ENCODE data around the gene ZBTB1.
"Not testable (repeated sequence)": the region's sequence is repeated elsewhere in the genome, so short reads cannot be mapped to it uniquely, and the experiment has no call there.

The ZBTB1 gene

DNA sequence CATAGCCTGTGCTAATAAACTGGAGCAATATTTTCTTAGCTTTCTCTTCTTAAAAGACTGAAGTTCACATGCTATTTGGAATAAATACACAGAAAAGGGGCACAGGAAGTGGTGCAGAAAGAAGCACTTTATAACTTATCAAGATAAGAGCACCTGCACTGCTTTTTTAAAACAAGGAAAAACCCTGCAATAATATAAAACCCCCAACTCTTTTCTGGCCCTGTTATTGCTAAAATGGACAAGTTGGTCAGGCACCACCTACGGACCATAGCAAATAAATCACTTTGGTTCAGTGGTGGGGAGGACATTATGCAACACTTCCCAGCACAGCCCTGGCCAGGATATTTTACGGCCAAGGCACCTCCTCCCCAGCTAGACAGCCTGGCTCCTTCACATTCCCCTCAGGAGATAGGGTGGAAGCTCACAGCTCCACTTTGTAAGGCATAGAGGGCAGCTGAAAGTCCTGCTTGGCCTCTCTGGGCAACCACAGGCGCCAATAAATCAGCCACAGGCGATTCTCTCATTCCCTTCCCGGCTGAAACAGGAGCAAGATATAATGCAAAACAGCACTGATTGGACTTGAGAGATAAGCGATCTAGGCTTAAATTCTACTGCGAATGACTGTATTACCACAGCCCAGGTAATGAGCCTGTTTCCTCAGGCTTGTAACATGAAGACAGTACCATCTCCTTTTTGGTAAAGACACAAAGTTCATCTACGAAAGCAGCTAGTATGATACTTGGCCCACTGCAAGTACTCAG lies 3.0 kb upstream of the ZBTB1 start:
- DNase-seq, result no peak

DNA sequence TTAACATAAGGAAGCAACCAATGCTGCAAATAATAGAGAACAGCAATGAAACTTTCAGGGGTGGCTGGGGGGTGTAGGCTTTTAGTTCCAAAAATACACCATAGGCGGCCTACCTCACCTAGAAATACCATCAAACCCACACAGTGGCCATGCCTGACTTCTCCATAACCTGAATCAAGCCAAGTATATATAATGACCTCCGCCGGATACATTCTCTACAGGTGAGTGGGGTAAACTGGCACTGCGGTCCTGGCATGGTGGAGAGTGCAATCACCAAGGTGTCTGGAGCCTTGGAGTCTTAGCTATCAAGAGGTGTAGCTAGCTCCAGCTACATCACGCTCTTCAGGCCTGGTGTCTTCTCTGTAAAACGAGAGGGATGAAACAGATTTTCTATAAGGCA lies 2.1 kb upstream of the ZBTB1 start:
- DNase-seq, result no peak

DNA sequence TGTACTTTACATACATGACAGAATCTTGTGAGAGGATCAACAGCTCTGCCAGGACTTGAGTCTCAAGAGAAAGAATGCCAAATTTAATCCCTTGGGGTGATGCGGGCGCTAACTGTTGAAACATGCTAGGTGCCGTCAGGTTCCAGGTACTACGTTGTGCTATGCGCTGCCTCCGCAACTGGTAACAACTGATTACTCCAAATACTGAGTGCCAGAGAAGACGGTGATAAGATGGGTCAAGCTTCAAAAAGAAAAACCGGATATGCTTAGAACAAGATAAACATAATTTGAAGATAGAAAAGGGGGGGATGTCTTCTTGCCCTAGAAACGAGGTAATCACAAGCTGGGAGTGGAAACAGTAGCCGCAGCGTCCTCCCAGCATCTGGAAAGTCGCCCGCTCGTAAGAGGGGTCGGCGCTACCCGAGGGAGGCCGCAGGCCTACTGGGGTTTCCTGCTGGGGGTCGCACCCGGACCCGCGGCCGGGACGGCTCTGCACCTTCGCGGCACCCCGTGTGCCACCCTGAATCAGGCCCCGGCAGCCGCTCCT lies 1.6 kb upstream of the ZBTB1 start:
- peak in 1 of 2 experiments; percentile 30 for DNase-seq

DNA sequence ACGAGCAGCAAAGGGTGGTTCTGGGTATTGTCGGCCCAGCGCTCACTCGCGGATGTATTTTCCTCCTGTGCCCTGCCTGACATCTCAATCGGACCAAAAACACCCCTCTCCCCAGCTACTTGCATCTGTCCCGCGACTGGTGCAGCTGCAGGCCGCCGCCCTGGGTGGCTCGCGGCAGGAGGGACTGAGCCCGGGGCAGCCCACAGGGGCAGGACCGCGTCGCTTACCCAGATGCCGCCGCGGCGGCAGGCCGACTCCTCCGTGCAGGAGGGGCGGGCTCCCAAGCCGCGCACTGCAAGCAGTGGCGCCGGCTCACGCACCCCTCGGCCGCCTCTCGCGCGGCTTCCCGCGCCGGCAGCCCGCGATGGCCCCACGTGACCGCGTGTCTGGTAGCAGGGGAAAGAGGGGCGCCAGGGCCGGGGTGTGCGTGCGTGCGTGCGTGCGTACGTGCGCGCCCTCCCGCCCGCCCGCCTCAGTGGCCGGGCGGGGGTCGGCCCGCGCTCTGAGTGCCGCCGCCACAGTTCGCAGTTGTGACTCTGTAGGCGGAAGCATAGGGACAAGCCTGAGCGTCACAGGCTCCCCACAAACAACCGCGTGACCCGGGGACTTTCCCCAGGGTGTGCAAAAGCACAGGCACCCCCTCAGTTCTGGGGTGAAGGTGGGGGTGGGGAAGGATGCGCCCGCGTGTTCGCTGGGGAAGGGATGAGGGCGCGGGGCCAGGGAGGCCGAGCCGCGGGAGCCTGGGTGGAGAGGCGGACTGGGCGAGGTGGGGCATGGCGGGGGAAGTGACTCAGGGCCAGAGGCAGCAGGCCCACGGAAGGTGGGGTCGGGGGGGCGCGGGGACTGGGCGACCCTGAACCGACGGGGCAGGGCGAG lies 898 bp upstream of the ZBTB1 start, which contains the start of gene ZBTB25:
Gene ZBTB25 (minus strand): TSS at position 405 of the 876 bp plus-strand sequence. CDS start 13,305 bp downstream, outside the sequence.
- peak; percentile 79 to 96 for DNase-seq

DNA sequence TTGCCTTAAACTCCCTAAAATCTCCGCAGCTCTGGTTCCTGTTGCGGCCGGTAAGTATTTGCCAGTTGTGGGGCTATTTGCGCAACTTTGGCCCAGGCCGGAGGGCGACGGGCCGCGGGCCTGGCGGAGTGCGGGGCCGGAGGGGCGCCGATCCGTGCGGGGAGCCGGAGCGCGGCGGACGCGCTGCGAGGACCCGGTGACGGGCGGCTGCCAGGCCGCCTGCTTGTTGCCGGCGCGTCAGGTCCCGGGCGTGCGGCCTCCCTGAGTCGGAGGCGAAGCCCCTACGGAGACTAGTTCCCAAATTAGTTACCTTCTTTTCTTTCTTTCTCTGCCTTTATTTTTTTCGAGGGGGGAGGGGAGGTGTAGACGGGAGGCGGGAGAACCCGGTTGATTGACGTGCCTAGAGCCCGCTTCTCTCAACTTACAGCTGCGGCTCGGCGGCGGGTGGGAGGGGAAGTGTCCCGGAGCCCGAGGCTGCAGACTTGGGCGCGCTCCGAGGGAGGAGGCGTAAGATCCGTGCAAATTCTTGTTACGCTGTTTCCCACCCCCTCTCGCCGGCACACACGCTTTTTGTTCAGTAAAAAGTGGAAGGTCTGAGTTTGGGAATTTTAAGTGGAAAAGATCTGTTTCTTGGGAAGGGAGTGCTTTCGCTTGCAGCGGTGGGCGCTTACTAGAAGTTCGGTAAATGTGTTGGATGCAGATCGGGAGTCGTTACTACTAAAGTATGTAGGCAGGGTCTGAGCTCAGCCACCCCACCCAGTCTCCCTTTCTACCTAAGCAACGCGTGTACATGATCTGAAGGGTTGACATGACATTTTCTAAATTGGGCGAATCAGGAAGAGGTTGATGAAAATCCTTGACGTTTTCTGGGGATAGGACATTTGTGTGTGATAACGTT lies 576 bp downstream of the ZBTB1 start:
- peak; percentile 77 to 88 for DNase-seq

DNA sequence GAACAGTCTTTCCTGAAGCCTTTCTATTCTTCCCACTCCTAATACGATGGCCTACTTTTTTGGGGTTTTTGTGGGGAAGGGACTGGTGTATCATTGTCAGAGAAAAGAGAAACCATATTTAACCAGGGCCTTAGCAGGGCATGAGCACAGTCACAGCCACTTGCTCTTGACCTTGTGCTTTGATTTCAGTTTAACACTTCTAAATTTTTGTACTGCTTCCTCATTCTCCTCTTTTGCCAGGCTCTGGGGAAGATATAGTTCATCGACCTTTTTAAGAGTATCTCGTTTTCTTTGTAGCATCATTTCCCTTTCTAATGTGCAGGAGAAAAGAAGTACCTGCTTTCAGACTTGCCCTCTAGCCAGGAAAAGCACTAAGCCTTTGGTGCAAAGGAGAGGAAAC lies 2.2 kb downstream of the ZBTB1 start:
- DNase-seq, result no peak

DNA sequence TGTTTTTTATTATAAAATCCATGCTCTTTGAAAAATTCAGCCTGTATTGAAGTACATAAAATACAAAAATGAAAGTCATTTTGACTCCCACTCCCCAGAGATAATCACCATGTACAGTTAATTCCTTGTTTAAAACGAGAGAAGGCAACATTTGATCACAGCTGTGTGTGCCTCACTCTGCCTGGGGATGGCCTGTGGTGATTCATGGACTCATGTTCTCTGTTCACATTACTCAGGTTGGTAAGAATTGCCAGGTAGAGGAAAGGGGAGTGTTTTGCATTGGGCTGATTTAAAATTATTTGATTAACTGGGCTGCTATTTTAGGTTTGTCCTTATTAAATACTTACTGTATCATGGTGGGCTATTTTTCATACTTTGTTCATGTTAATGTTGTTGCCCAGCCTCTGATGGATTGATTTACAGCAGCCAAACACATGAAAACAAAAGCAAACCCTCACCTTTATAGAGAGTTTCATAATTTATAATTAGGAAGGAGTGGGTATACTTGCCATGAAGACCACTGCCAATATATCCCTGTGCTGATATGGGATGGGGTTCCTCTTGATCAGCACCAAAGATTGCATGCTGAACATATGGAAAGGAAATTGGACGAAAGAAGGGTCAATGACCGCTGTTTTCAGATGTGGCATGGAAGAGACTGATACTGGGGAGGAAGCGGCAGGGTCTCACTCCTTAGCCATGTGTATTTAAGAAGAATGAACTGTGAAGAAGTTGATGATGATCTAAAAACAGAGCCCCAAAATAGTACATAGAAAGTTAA lies 3.0 kb downstream of the ZBTB1 start:
- DNase-seq, result no peak

DNA sequence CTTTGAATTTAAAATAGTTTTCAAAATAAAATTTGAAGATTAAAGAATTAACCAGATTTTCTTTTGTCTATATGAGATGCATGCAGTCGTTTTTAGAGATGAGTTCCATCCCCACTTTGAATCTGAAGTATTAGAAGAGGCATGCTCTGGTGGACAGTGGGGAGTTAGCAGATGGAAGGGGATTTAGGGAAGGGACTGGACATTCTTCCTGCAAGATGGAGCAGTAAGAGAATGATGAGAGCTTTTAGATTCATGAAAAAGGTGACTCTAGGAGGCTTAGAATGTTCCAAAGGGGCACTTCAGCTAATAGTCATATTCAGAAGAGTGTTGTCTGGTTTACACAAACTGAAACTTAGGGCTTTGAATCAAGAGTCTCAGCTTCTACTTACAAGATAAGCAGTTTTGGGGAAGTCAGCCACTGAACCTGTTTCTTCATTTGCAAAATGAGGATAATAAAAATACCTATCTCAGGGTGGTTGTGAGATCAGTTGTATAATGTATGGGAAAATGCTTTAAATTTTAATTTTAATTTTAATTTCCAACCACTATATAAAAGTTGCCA lies 3.7 kb downstream of the ZBTB1 start:
- no peak for DNase-seq

DNA sequence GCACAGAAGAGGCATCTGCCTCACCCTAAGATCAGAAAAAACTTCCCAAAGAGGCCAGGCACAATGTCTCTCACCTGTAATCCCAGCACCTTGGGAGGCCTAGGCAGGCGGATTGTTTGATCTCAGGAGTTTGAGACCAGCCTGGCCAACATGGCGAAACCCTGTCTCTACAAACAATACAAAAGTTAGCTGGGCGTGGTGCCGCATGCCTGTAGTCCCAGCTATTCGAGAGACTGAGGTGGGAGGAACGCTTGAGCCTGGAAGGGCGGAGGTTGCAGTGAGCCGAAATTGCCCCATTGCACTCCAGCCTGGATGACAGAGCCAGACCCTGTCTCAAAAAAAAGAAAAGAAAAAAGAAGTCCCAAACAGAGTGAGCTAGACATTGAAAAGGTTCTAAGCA lies 4.5 kb downstream of the ZBTB1 start:
- no peak for DNase-seq

DNA sequence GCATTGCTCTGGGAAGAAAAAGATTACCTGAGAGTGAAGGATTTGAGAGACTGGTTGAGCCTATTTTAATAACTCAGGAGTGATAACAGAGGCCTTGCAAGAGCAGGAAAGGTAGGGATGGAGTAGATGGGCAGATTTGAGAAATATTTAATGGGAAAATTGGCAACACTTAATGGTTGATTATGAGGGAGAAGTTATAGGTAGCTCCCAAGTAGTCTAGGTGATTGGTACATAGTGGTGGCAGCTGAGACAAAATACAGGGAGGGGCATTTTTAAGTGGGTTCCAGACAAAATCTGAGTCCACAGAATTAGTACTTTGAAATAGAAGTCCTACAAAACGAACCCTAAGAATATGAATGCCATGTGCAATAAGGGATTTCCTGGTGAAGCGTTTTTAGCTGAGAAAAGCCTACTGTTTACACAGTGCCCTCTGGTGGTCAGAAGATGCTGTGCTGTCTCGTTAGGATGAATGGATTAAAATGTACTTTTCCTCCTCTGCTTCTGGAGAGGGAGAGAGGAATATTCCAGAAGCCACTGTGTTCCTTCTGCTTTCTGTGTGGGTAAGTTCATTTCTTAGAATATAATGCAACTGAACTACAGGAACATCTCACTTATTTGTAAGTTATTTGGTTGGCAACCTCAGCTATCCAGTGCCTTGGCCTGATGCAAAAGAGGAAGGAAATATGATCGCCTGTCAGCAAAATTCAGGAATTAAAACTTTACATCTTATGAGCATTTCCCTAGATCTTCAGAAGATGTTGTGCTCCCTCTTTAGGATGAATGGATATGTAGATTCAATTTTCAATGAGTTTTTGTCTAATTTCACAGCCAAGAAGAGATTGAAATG lies 6.5 kb downstream of the ZBTB1 start:
- DNase-seq, result peak; percentile 12 to 76

DNA sequence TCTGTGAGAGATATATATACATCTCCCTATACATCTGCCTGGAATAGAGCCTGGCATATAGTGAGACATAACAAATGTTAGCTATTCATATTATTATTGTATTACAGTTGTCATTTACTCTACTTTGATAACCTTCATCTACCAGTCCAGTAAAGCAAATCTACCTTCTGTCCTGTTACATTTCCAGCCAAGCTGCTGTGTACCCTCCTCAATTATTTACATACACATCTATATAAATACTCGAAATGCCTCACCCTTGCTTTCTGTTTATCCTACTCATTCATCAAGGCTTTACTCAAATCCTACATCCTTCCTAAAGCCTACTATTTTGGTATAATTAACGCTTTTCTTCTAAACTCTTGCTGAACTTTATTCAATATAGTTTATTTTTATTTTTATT lies 8.7 kb downstream of the ZBTB1 start:
- DNase-seq, result no peak

DNA sequence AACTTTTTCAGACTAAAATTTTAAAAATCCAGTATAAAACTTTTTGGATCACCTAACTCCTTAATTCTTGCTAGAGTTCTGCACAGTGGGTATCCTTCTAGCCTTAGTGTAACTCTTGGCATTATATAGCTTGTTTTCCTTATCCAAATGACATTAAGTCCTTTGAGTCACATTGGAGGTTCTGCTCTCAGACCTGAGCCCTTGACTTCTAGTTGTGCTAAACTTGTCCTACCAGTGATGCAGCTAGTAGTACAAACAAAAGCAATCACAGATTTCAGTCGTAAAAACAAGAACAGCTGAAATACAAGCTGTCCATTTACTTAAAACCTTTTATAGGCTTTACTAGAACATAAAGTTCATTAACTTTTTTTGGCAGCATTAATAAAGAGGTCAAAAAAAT lies 10.5 kb downstream of the ZBTB1 start:
- DNase-seq, result no peak

DNA sequence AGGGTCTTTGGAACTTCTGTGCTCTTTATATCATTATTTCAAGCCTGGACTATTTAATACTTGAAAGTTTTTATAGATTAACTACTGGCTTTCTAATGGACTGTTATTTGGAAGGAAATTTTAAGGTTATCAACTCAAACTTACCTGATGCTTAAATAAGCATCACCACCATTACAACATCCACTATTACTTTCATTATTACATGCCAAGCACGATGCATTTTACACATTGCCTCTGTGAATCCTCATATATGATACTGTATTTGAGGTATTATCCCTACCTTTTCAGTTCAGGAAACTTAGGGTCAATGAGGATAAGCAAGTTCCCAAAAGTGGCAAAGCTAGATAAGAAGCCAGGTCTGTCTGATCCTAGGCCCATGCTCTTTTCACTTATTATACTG lies 12.4 kb downstream of the ZBTB1 start:
- no peak for DNase-seq

DNA sequence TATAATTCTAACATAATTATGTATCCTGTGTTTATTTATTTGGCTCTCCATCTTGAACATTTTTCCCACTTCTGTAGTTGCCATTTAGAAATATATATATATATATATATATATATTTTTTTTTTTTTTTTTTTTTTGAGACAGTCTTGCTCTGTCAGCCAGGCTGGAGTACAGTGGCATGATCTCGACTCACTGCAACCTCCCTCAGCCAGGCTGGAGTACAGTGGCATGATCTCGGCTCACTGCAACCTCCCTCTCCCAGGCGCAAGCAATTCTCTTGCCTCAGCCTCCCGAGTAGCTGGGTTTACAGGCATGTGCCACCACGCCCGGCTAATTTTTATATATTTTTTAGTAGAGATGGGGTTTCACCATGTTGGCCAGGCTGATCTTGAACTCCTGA lies 13.1 kb downstream of the ZBTB1 start:
- not testable (repeated sequence) for DNase-seq

DNA sequence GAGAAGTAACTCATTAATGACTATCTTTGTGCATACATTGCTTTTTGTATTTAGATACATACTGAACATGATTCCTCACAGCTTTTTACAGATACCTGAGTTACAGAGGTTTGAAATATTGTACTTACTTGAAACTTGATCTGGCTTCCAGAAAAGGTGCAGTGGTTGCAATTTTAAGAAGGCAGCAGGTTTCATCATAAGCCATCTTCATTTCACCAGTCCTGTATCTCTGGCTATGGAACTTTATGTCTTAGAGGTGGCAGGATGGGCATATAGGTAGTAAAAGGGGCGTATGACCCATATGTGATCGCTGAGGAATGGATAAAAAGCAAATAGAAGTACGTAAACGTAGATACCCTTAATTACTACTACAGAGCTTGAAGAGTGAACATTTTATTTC lies 13.7 kb downstream of the ZBTB1 start:
- DNase-seq, result no peak

DNA sequence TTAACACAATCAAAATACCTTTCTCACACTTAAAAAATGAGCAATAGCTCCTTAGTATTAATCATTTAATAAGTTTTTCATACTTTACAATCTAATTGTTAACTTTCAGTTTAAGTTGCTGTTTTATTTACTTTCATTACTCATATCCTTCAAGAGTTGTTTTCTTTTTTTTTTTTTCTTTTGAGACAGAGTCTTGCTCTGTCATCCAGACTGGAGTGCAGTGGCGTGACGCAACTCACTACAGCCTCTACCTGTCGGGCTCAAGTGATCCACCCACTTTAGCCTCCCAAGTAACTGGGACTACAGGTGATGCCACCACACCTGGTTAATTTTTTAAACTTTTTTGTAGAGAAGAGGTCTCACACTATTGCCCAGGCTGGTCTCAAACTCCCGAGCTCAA lies 16.1 kb downstream of the ZBTB1 start:
- no peak for DNase-seq

DNA sequence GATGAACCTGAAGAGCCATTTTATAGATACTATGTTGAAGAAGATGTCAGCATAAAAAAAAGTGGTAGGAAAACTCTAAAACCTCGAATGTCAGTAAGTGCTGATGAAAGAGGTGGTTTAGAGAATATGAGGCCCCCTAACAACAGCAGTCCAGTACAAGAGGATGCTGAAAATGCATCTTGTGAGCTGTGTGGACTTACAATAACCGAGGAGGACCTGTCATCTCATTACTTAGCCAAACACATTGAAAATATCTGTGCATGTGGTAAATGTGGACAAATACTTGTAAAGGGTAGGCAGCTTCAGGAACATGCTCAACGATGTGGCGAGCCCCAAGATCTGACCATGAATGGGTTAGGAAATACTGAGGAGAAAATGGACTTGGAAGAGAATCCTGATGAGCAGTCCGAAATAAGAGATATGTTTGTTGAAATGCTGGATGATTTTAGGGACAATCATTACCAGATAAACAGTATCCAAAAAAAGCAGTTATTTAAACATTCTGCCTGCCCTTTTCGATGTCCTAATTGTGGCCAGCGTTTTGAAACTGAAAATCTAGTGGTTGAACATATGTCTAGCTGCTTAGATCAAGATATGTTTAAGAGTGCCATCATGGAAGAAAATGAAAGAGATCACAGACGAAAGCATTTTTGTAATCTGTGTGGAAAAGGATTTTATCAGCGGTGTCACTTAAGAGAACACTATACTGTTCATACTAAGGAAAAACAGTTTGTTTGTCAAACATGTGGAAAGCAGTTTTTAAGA lies 18.2 kb downstream of the ZBTB1 start:
- DNase-seq, result no peak

DNA sequence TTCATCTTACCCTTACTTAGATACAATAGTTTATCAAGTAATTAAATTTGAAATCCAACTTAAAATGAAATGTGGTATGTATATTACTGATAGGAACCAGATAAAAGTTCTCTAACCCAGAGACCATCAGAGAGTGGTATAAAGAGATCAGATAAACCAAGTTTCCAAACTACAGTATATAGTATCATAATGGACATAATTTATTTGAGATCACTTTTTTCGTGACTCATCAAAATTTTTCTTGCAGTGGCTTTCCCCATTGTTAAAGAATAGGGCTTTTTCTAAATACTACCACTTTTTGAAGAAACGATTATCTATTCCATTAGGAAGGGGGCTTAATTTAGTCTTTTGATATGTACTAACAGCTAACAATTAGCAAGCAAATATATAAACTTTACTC lies 20.8 kb downstream of the ZBTB1 start:
- no peak for DNase-seq

DNA sequence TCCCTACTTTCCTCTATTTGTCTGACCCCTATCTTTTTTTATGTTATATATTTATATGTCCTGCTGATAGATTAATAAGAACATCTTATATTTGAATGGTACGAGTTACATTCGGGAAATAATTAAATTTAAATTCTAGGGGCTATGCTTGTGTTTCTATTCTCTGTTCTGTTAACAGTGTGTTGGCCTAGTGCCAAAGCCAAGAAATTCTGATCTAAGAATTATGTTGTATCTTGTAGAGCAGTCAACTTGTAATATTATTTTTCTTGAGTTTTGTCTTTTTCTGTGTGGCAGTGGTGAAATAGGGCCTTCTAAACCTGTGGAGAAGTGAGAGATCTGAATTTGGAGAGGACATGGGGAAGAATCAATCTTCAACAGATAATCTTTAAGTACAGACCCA lies 27.0 kb downstream of the ZBTB1 start:
- no peak for DNase-seq
